GM12801 (cell line): ENCODE measurements around the gene RAB36.

Experiments used
- CTCF ChIP-seq: IDR thresholded peaks from one replicate; pipeline ENCODE4 v1.5.1; 2011; ENCODE audit warnings: control low read depth; ENCODE audit not compliant: insufficient read length; ENCODE audit errors: extremely low read depth

RAB36 gene

GRCh38 chr22:23138584-23139435 lies 6.5 kb upstream of the RAB36 start:
- TF ChIP-seq CTCF, result no peak

- no peak for TF ChIP-seq CTCF
These were observed 4.9 kb upstream of the RAB36 start for GRCh38 chr22:23140385-23140784.

- no peak for TF ChIP-seq CTCF
These were observed 2.7 kb upstream of the RAB36 start for GRCh38 chr22:23142546-23143105.

GRCh38 chr22:23143119-23143518 lies 2.2 kb upstream of the RAB36 start:
- no peak for TF ChIP-seq CTCF

- TF ChIP-seq CTCF, result no peak
These were observed 845 bp upstream of the RAB36 start for GRCh38 chr22:23144432-23144831.

- TF ChIP-seq CTCF, result no peak
These were observed 697 bp downstream of the RAB36 start for GRCh38 chr22:23145878-23146470.

- TF ChIP-seq CTCF, result no peak
These were observed 1.4 kb downstream of the RAB36 start for GRCh38 chr22:23146478-23147205.
